Mesenchymal stem cell (in vitro differentiated cells and primary cell): ENCODE measurements around the gene SH3RF2.
"Not testable (repeated sequence)": the region's sequence is repeated elsewhere in the genome, so short reads cannot be mapped to it uniquely, and the experiment has no call there.

Experiments used
- DNase-seq: peaks from one replicate; pipeline ENCODE4 v3.0.0-alpha.2; 2013
- H2AFZ ChIP-seq: one replicate; pipeline ENCODE4 v1.6.1; 2013; ENCODE audit warnings: low read depth, mild to moderate bottlenecking, control low read depth, inconsistent platforms, low read length, moderate library complexity
- H2AK5ac ChIP-seq: 2 replicates; pipeline ENCODE4 v1.6.1; 2013; ENCODE audit warnings: low read length, moderate library complexity, mild to moderate bottlenecking, inconsistent platforms; ENCODE audit not compliant: severe bottlenecking
- H2BK120ac ChIP-seq: one replicate; pipeline ENCODE4 v1.6.1; 2013; ENCODE audit warnings: low read depth, mild to moderate bottlenecking, inconsistent platforms, low read length, moderate library complexity
- H2BK12ac ChIP-seq, 2 experiments: one replicate each; pipeline ENCODE4 v1.6.1; 2013; ENCODE audit warnings: inconsistent platforms in 2 of 2, low read length in 2 of 2, mild to moderate bottlenecking in 2 of 2, moderate library complexity in 2 of 2, control low read depth in 1 of 2
- H2BK15ac ChIP-seq: one replicate; pipeline ENCODE4 v1.6.1; 2013; ENCODE audit warnings: mild to moderate bottlenecking, low read depth, inconsistent platforms; ENCODE audit not compliant: poor library complexity, severe bottlenecking
- H2BK5ac ChIP-seq: 2 replicates; pipeline ENCODE4 v1.6.1; 2013; ENCODE audit warnings: low read depth, mild to moderate bottlenecking, low read length, control low read depth, inconsistent platforms; ENCODE audit not compliant: poor library complexity, severe bottlenecking
- H3K14ac ChIP-seq, 2 experiments: one replicate each; pipeline ENCODE4 v1.6.1; 2013; ENCODE audit warnings: inconsistent platforms in 2 of 2, low read length in 2 of 2, control low read depth in 1 of 2, mild to moderate bottlenecking in 1 of 2, moderate library complexity in 1 of 2
- H3K18ac ChIP-seq, 2 experiments: one replicate each; pipeline ENCODE4 v1.6.1; 2013; ENCODE audit warnings: inconsistent platforms in 2 of 2, low read length in 2 of 2, control low read depth in 1 of 2, low read depth in 1 of 2, mild to moderate bottlenecking in 1 of 2
- H3K23ac ChIP-seq, 2 experiments: one replicate each; pipeline ENCODE4 v1.6.1; 2013; ENCODE audit warnings: inconsistent platforms in 2 of 2, low read length in 2 of 2, mild to moderate bottlenecking in 2 of 2, moderate library complexity in 2 of 2, control low read depth in 1 of 2
- H3K27ac ChIP-seq: 2 replicates; pipeline ENCODE4 v1.5.1; 2013; ENCODE audit warnings: mild to moderate bottlenecking, moderate library complexity, low read length, control low read depth, inconsistent platforms; ENCODE audit not compliant: poor library complexity, severe bottlenecking
- H3K27me3 ChIP-seq, 2 experiments: 2 replicates each; pipeline versions ENCODE4 v1.6.1 to v1.7.0; 2013; ENCODE audit warnings: low read length in 2 of 2, mild to moderate bottlenecking in 2 of 2, moderate library complexity in 2 of 2, control low read depth in 1 of 2, inconsistent platforms in 1 of 2; ENCODE audit not compliant: control insufficient read depth in 1 of 2, insufficient read depth in 1 of 2
- H3K36me3 ChIP-seq, 2 experiments: 2 replicates each; pipeline versions ENCODE4 v1.6.1 to v1.7.0; 2013; ENCODE audit warnings: low read length in 2 of 2, control low read depth in 1 of 2, inconsistent platforms in 1 of 2, low read depth in 1 of 2, mild to moderate bottlenecking in 1 of 2; ENCODE audit not compliant: insufficient read depth in 2 of 2, control insufficient read depth in 1 of 2
- H3K4ac ChIP-seq, 2 experiments: one replicate each; pipeline ENCODE4 v1.6.1; 2013; ENCODE audit warnings: inconsistent platforms in 2 of 2, low read length in 2 of 2, mild to moderate bottlenecking in 2 of 2, moderate library complexity in 2 of 2, control low read depth in 1 of 2, low read depth in 1 of 2
- H3K4me1 ChIP-seq: 2 replicates; pipeline ENCODE4 v1.6.1; 2013; ENCODE audit warnings: low read depth, low read length, control low read depth; ENCODE audit not compliant: control insufficient read depth, insufficient read depth
- H3K4me2 ChIP-seq: 2 replicates; pipeline ENCODE4 v1.6.1; 2013; ENCODE audit warnings: low read length, mild to moderate bottlenecking, inconsistent platforms; ENCODE audit not compliant: poor library complexity, severe bottlenecking
- H3K4me3 ChIP-seq, 2 experiments: 2 replicates each; pipeline versions ENCODE4 v1.5.1 to v1.7.0; 2013; ENCODE audit warnings: low read length in 2 of 2, mild to moderate bottlenecking in 2 of 2, control low read depth in 1 of 2, low read depth in 1 of 2; ENCODE audit not compliant: insufficient read depth in 1 of 2
- H3K79me1 ChIP-seq: replicated peaks from 2 replicates; pipeline ENCODE4 v1.6.1; 2013; ENCODE audit warnings: mild to moderate bottlenecking, control low read depth, low read length, inconsistent platforms; ENCODE audit not compliant: poor library complexity, severe bottlenecking
- H3K9ac ChIP-seq: 2 replicates; pipeline ENCODE4 v1.7.0; 2013; ENCODE audit warnings: mild to moderate bottlenecking, low read length, moderate library complexity
- H3K9me3 ChIP-seq: 2 replicates; pipeline ENCODE4 v1.7.0; 2013; ENCODE audit warnings: mild to moderate bottlenecking, low read length; ENCODE audit not compliant: control insufficient read depth
- H4K8ac ChIP-seq: one replicate; pipeline ENCODE4 v1.6.1; 2013; ENCODE audit warnings: inconsistent platforms, mild to moderate bottlenecking, low read length, moderate library complexity
- H4K91ac ChIP-seq: one replicate; pipeline ENCODE4 v1.6.1; 2013; ENCODE audit warnings: mild to moderate bottlenecking, low read length, inconsistent platforms
- WGBS: methylation state at CpG from one replicate; pipeline ENCODE4 v1.1.7; 2013; ENCODE audit warnings: mixed read lengths; 5-methylcytosine and 5-hydroxymethylcytosine counted together

Gene SH3RF2

GRCh38 chr5:145993538-145993937 lies 57.2 kb downstream of the SH3RF2 start:
- H3K27ac ChIP-seq, H3K4me3 ChIP-seq, H2BK15ac ChIP-seq, H3K14ac ChIP-seq, H2BK12ac ChIP-seq, H3K4ac ChIP-seq, H3K4me1 ChIP-seq, H3K4me2 ChIP-seq, H2BK120ac ChIP-seq, H2BK5ac ChIP-seq, H3K9me3 ChIP-seq, H3K79me1 ChIP-seq, H4K8ac ChIP-seq, H3K36me3 ChIP-seq, DNase-seq, H2AFZ ChIP-seq, H3K27me3 ChIP-seq, H2AK5ac ChIP-seq, H4K91ac ChIP-seq, H3K23ac ChIP-seq, H3K9ac ChIP-seq, H3K18ac ChIP-seq: not testable (repeated sequence)
- 89% methylated on average over 4 of the region's 4 CpGs for WGBS

GRCh38 chr5:145996135-145996534 lies 59.8 kb downstream of the SH3RF2 start:
- Histone ChIP-seq H2AK5ac (no peak overlapping the region), H3K18ac (no peak overlapping the region), H4K91ac (no peak overlapping the region), H3K27ac (no peak overlapping the region), H2AFZ (no peak overlapping the region), H3K36me3 (no peaks in the 10 kb centered on the region), H2BK5ac (no peak overlapping the region), H3K4me2 (no peak overlapping the region), H3K4ac (no peak overlapping the region), H2BK15ac (no peak overlapping the region), H3K79me1 (no peaks in the 10 kb centered on the region), H2BK120ac (no peak overlapping the region), H3K4me1 (no peaks in the 10 kb centered on the region), H3K9me3 (no peaks in the 10 kb centered on the region), H3K14ac (no peak overlapping the region), H4K8ac (no peak overlapping the region), H3K27me3 (no peaks in the 10 kb centered on the region), H3K23ac (no peak overlapping the region), H2BK12ac (no peak overlapping the region), H3K9ac (no peak overlapping the region), H3K4me3 (no peak overlapping the region)
- WGBS, result 97% methylated on average over 6 of the region's 6 CpGs
- no peak for DNase-seq

- WGBS, result 100% methylated on average over 1 of the region's 1 CpG
- H3K79me1 ChIP-seq, result no peaks in the 10 kb centered on the region
- H3K23ac ChIP-seq, result no peak overlapping the region
- no peaks in the 10 kb centered on the region for H3K36me3 ChIP-seq
- no peak overlapping the region for H4K8ac ChIP-seq
- no peak overlapping the region for H3K27ac ChIP-seq
- no peak overlapping the region for H3K14ac ChIP-seq
- H2AFZ ChIP-seq, result no peak overlapping the region
- no peaks in the 10 kb centered on the region for H3K9me3 ChIP-seq
- H2BK120ac ChIP-seq, result no peak overlapping the region
- no peak for DNase-seq
- H3K4me1 ChIP-seq, result no peaks in the 10 kb centered on the region
- H2AK5ac ChIP-seq, result no peak overlapping the region
- H4K91ac ChIP-seq, result no peak overlapping the region
- no peak overlapping the region for H2BK15ac ChIP-seq
- H3K4me2 ChIP-seq, result no peak overlapping the region
- no peak overlapping the region for H3K4ac ChIP-seq
- H2BK5ac ChIP-seq, result no peak overlapping the region
- no peak overlapping the region for H3K18ac ChIP-seq
- H2BK12ac ChIP-seq, result no peak overlapping the region
- H3K27me3 ChIP-seq, result no peaks in the 10 kb centered on the region
- no peak overlapping the region for H3K4me3 ChIP-seq
- no peak overlapping the region for H3K9ac ChIP-seq
These were observed 62.8 kb downstream of the SH3RF2 start for GRCh38 chr5:145999208-145999607.

- H3K4me2 ChIP-seq, result no peak overlapping the region
- no peak overlapping the region for H4K8ac ChIP-seq
- no peaks in the 10 kb centered on the region for H3K79me1 ChIP-seq
- H3K23ac ChIP-seq, result no peak overlapping the region
- no peak overlapping the region for H4K91ac ChIP-seq
- no peaks in the 10 kb centered on the region for H3K36me3 ChIP-seq
- H3K4ac ChIP-seq, result no peak overlapping the region
- H3K4me1 ChIP-seq, result no peaks in the 10 kb centered on the region
- H3K27me3 ChIP-seq, result no peaks in the 10 kb centered on the region
- no peak overlapping the region for H2BK15ac ChIP-seq
- H3K18ac ChIP-seq, result no peak overlapping the region
- no peak overlapping the region for H2AK5ac ChIP-seq
- H2BK5ac ChIP-seq, result no peak overlapping the region
- H3K4me3 ChIP-seq, result no peak overlapping the region
- no peak overlapping the region for H2BK120ac ChIP-seq
- H3K27ac ChIP-seq, result no peak overlapping the region
- no peak overlapping the region for H3K14ac ChIP-seq
- no peak for DNase-seq
- no peak overlapping the region for H2BK12ac ChIP-seq
- WGBS, result 92% methylated on average over 9 of the region's 9 CpGs
- no peaks in the 10 kb centered on the region for H3K9me3 ChIP-seq
- H2AFZ ChIP-seq, result no peak overlapping the region
- H3K9ac ChIP-seq, result no peak overlapping the region
These were observed 63.7 kb downstream of the SH3RF2 start for GRCh38 chr5:146000072-146000471.
